Common myeloid progenitor, CD34-positive (primary cell): ENCODE data around the gene CLDN2.
A peak's percentile ranks its signal among the peaks of the same experiment; 100 is the strongest.

Experiments used
- CTCF ChIA-PET: fragments of 350-600 bp; sonication (Branson Sonifier 250); formaldehyde crosslinking; loops from one replicate; lab custom pipeline; 2021; ENCODE audit warnings: antibody characterized with exemption; lab: Charles Lee
- POLR2A ChIA-PET: fragments of 350-600 bp; sonication (Branson Sonifier 250); formaldehyde crosslinking; loops from one replicate; lab custom pipeline; 2021; ENCODE audit warnings: antibody characterized with exemption; lab: Charles Lee
- DNase-seq, 3 donors: peaks; one replicate each; pipeline versions ENCODE4 v3.0.0 to v3.0.0-alpha.2; 2013
- H3K27ac ChIP-seq, 2 experiments: 1 replicate in 1 of 2; 2 replicates in 1 of 2; pipeline ENCODE4 v1.7.0; 2013; ENCODE audit warnings: inconsistent platforms in 2 of 2, low read length in 2 of 2, mild to moderate bottlenecking in 2 of 2, low read depth in 1 of 2, moderate library complexity in 1 of 2; ENCODE audit not compliant: severe bottlenecking in 2 of 2, insufficient read depth in 1 of 2, poor library complexity in 1 of 2
- H3K27me3 ChIP-seq, 5 experiments: replicated peaks in 2 of 5; 1 replicate in 3 of 5; 2 replicates in 2 of 5; pipeline versions ENCODE4 v1.6.1 to v1.7.0; 2013; ENCODE audit warnings: low read length in 4 of 5, mild to moderate bottlenecking in 2 of 5, moderate library complexity in 2 of 5, inconsistent platforms in 1 of 5; ENCODE audit not compliant: insufficient read depth in 5 of 5, control insufficient read depth in 4 of 5
- H3K36me3 ChIP-seq, 4 experiments: 1 replicate in 2 of 4; 2 replicates in 2 of 4; pipeline versions ENCODE4 v1.6.1 to v1.7.0; 2013; ENCODE audit warnings: low read length in 3 of 4, control low read depth in 1 of 4, mild to moderate bottlenecking in 1 of 4; ENCODE audit not compliant: control insufficient read depth in 4 of 4, insufficient read depth in 4 of 4
- H3K4me1 ChIP-seq, 4 experiments: 1 replicate in 3 of 4; 2 replicates in 1 of 4; pipeline versions ENCODE4 v1.6.1 to v1.7.1; 2013; ENCODE audit warnings: low read length in 3 of 4, mild to moderate bottlenecking in 3 of 4, control low read depth in 1 of 4, inconsistent platforms in 1 of 4, moderate library complexity in 1 of 4; ENCODE audit not compliant: control insufficient read depth in 4 of 4, insufficient read depth in 4 of 4; ENCODE audit errors: control extremely low read depth in 1 of 4
- H3K4me3 ChIP-seq, 7 experiments: 1 replicate in 4 of 7; 2 replicates in 3 of 7; pipeline versions ENCODE4 v1.5.1 to v1.7.0; 2013; ENCODE audit warnings: mild to moderate bottlenecking in 7 of 7, low read length in 6 of 7, moderate library complexity in 6 of 7, inconsistent platforms in 2 of 7, low read depth in 2 of 7, control low read depth in 1 of 7; ENCODE audit not compliant: insufficient read depth in 4 of 7, control insufficient read depth in 1 of 7; ENCODE audit errors: extremely low read depth in 1 of 7
- H3K9me3 ChIP-seq, 5 experiments: 1 replicate in 4 of 5; 2 replicates in 1 of 5; pipeline versions ENCODE4 v1.6.1 to v1.7.1; 2013; ENCODE audit warnings: low read length in 4 of 5, mild to moderate bottlenecking in 2 of 5, inconsistent platforms in 1 of 5, low read depth in 1 of 5, moderate library complexity in 1 of 5; ENCODE audit not compliant: control insufficient read depth in 4 of 5, insufficient read depth in 2 of 5; ENCODE audit errors: control extremely low read depth in 1 of 5
- WGBS: methylation state at CpG from one replicate; pipeline ENCODE4 v1.1.5; 2013; ENCODE audit not compliant: insufficient coverage; 5-methylcytosine and 5-hydroxymethylcytosine counted together

CLDN2 gene

DNA sequence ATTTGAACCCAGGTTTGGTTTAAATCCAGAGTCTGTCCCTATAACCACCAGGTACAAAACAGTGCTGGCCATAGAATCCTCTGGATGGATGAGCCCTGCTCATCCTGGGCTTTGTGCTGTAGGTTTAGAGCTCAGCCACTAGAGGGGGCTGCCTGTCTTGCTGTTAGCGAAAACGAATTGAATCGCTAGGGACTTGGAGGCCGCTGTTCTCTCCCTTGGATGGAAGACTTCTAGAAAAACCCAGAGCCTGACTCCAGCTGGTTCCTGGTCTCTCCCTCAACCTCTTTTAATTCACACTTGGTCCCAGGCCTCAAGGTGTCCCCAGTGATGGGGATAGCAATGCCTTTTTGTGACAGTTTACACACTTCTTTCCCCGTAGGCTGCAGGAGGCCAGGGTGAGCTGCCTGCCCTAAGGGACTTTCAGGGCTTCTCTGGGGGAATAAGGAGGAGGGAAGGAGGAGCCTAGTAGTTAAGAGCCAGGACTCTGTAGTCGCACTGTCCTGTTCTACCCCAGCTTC, 25.8 kb upstream of the CLDN2 start:
- WGBS, result 3% methylated on average over 4 of the region's 6 CpGs
- Histone ChIP-seq H3K4me1 (no peaks in the 10 kb centered on the region), H3K27me3 (peaks cover 0 to 30% (median 1%) of the 10 kb centered on the region in 5 experiments), H3K27ac (no peak overlapping the region), H3K36me3 (no peaks in the 10 kb centered on the region), H3K9me3 (no peaks in the 10 kb centered on the region), H3K4me3 (no peak overlapping the region)
- CTCF ChIA-PET, result interaction anchor here (0.8 to 3.4 kb wide), 14 partner anchors 9 to 129 kb away, joined by 3 to 15 read pairs (median 4); partner anchors contain the start of gene RIPPLY1
- peak; percentile 43 to 74 (median 70) for DNase-seq
- POLR2A ChIA-PET, result interaction anchor here (0.6 kb wide), 1 partner anchor 1000 kb away, joined by 3 read pairs; no protein-coding TSS in a partner anchor

DNA sequence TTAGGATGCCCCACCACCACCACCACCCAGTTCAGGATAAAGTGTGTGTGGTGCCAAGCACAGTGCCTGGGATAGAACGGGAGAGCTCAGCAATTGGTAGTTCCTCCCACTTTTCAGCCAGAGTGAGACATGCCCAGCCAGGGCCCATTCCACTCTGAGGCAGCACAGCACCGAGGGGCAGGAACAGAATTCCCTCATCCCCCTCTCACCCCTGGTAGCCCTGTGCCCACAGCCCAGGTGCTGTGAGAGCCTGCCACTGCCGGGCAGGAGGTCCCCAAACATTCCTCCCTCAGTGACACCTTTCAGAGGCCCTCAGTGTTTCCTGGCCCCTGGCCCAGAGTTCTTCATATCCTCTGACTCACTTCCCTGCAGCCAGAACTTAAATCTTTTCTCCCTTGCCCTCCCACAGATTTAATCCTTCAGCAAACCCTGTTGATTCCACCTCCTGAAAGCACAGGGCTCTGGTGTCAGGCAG, 25.2 kb upstream of the CLDN2 start:
- H3K4me1 ChIP-seq, result no peaks in the 10 kb centered on the region
- peaks cover 0 to 31% (median 1%) of the 10 kb centered on the region in 5 experiments for H3K27me3 ChIP-seq
- ChIA-PET POLR2A (no interaction called here), CTCF (interaction anchor here (0.9 to 3.4 kb wide), 12 partner anchors 9 to 65 kb away, joined by 3 to 15 read pairs (median 4); partner anchors contain the start of gene RIPPLY1)
- no peak overlapping the region for H3K27ac ChIP-seq
- no peaks in the 10 kb centered on the region for H3K9me3 ChIP-seq
- H3K4me3 ChIP-seq, result no peak overlapping the region
- 68% methylated on average over 3 of the region's 3 CpGs for WGBS
- no peaks in the 10 kb centered on the region for H3K36me3 ChIP-seq
- peak in 2 of 3 donors; percentile 9 to 15 for DNase-seq

DNA sequence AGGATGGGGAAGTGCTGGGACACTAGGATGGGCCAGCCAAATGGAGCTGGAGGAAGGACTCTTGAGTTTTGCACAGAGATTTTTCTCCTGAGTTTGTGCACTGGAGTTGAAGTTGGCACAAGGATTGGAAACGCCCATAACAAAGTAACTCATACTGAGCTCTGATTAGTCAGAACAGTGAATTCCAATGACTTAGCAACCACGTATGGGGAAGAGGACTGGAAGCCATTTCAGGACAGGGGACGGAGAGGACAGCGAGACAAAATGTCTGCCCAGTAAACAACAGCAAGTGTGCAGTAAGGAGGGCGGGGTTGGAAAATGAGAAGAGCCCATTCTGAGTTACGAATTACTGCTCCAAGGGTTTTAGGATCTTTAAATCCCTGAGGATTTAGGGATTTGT, 22.9 kb upstream of the CLDN2 start:
- CTCF ChIA-PET, result interaction anchor here (0.7 to 3.0 kb wide), 7 partner anchors 9 to 996 kb away, joined by 3 to 16 read pairs (median 3); no protein-coding TSS in a partner anchor
- 75% methylated on average over 4 of the region's 6 CpGs for WGBS
- POLR2A ChIA-PET, result no interaction called here

DNA sequence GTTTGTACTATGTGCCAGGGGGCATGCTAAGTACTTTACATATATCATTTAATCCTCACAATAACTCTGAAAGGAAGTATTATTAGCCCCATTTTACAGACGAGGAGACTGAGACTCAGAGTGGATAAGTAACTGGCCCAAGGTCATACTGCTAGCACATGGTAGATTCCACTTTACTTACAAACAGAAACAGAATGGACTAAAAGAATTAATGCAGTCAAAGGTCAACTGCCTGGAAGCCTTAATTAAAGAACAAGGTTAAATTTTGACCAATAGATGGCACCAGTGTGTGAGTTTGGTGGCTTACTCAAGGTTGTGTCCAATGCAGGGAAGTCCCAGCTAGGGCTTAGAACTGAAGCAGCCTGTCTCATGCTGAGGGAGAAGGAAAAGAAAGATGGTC, 21.7 kb upstream of the CLDN2 start:
- peak; percentile 38 to 74 (median 63) for DNase-seq
- 14% methylated on average over 1 of the region's 1 CpG for WGBS
- Histone ChIP-seq H3K27me3 (peaks cover 0 to 38% (median 3%) of the 10 kb centered on the region in 5 experiments), H3K36me3 (no peaks in the 10 kb centered on the region), H3K4me3 (no peak overlapping the region), H3K27ac (no peak overlapping the region), H3K9me3 (no peaks in the 10 kb centered on the region), H3K4me1 (no peaks in the 10 kb centered on the region)
- ChIA-PET CTCF (interaction anchor here (0.6 to 3.0 kb wide), 14 partner anchors 15 to 927 kb away, joined by 3 to 16 read pairs (median 4); no protein-coding TSS in a partner anchor), POLR2A (interaction anchor here (0.6 kb wide), 1 partner anchor 198 kb away, joined by 3 read pairs; no protein-coding TSS in a partner anchor)

More for the DNA sequence above, 22.9 kb upstream of the CLDN2 start:
- no peak overlapping the region for H3K4me3 ChIP-seq
- no peak overlapping the region for H3K27ac ChIP-seq
- H3K9me3 ChIP-seq, result no peaks in the 10 kb centered on the region
- no peaks in the 10 kb centered on the region for H3K36me3 ChIP-seq
- H3K4me1 ChIP-seq, result no peaks in the 10 kb centered on the region
- no peak for DNase-seq
- H3K27me3 ChIP-seq, result peaks cover 0 to 35% (median 3%) of the 10 kb centered on the region in 5 experiments

DNA sequence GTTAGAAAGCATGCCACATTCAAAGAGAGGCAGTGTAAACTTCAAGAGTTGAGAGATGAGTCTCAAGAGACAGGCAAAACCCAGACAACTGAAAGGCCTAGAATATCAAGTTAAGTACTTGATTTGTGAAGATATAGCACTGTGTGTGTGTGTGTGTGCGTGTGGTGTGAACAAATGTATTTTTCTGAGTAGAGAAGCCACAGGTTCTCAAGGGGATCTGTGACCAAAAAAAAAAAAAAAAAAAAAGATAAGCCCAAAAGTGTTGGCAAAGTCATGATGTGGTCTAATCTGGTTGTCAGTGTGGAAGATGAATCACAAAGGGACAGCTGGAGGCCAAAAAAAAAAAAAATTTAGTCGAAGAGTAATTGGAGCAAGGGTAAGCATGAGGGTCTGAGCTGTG, 20.9 kb upstream of the CLDN2 start:
- peak in 1 of 3 donors; percentile 19 for DNase-seq
- peaks cover 0 to 36% (median 3%) of the 10 kb centered on the region in 5 experiments for H3K27me3 ChIP-seq
- H3K9me3 ChIP-seq, result no peaks in the 10 kb centered on the region
- no peak overlapping the region for H3K27ac ChIP-seq
- no peaks in the 10 kb centered on the region for H3K4me1 ChIP-seq
- CTCF ChIA-PET, result interaction anchor here (0.6 to 3.0 kb wide), 12 partner anchors 14 to 1130 kb away, joined by 3 to 16 read pairs (median 4); no protein-coding TSS in a partner anchor
- H3K4me3 ChIP-seq, result no peak overlapping the region
- H3K36me3 ChIP-seq, result no peaks in the 10 kb centered on the region
- 29% methylated on average over 1 of the region's 2 CpGs for WGBS
- POLR2A ChIA-PET, result no interaction called here

DNA sequence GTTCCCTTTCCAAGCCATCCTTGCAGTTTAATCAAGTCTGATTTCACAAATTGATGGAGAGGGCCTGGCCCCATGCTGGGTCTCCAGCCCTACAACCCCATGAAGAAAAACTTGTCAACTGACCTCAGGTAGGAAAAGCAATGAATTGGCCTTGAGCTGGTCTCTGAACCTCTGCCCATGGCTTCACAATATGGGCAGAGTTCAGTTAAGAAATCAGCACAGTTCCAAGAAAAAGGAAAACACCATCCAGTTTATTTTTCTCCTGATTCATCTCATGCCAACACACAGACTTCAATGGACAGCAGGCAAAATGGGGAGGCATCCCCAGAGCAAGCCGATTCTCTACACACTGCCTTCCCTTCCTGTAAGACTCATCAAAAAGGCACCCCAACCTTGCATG, 20.4 kb upstream of the CLDN2 start:
- no peak for DNase-seq
- no peak overlapping the region for H3K27ac ChIP-seq
- no peaks in the 10 kb centered on the region for H3K36me3 ChIP-seq
- whole genome bisulfite sequencing, result no CpG with 5 or more reads among the region's 1 CpG
- ChIA-PET CTCF (interaction anchor here (0.6 to 2.7 kb wide), 6 partner anchors 13 to 1130 kb away, joined by 3 to 11 read pairs (median 7); no protein-coding TSS in a partner anchor), POLR2A (no interaction called here)
- H3K4me1 ChIP-seq, result no peaks in the 10 kb centered on the region
- no peak overlapping the region for H3K4me3 ChIP-seq
- H3K27me3 ChIP-seq, result peaks cover 0 to 34% (median 3%) of the 10 kb centered on the region in 5 experiments
- H3K9me3 ChIP-seq, result no peaks in the 10 kb centered on the region

DNA sequence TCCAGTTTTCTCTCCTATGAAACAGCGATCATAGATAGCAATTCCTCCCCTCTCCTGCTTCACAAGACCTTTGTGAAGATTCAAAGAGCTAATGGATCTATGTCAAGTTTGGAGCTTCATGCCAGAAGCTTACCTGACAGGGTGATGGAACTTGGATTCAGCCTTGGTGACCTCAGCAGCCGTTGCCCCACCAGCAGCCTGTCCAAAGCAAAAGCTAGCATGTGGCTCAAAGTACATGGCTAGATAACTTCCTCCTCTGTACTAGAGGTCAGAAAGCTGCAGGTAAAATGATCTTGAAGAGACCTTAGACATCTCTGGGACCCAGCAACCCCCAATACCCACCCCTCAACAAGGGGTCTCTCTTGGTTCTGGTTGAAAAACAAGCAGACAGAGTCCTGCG, 18.9 kb upstream of the CLDN2 start:
- H3K4me1 ChIP-seq, result no peaks in the 10 kb centered on the region
- H3K9me3 ChIP-seq, result no peaks in the 10 kb centered on the region
- no peak for DNase-seq
- ChIA-PET POLR2A (no interaction called here), CTCF (interaction anchor here (1.0 to 1.6 kb wide), 2 partner anchors 9 to 14 kb away, joined by 3 to 4 read pairs; no protein-coding TSS in a partner anchor)
- no peak overlapping the region for H3K27ac ChIP-seq
- no peak overlapping the region for H3K4me3 ChIP-seq
- peaks cover 0 to 43% (median 5%) of the 10 kb centered on the region in 5 experiments for H3K27me3 ChIP-seq
- H3K36me3 ChIP-seq, result no peaks in the 10 kb centered on the region
- WGBS, result 78% methylated on average over 3 of the region's 3 CpGs
